NCI-H1092 treated with DMSO at 0.1 percent for 48 hours (cell line): ENCODE data around the gene IL2RA.
"Not testable (repeated sequence)": the region's sequence is repeated elsewhere in the genome, so short reads cannot be mapped to it uniquely, and the experiment has no call there.

ENCODE experiments used
- DNase-seq: peaks from one replicate; lab custom pipeline; 2025; lab: John Stamatoyannopoulos, UW

IL2RA gene

GRCh38 chr10:6082496-6083395 lies 20.6 kb upstream of the IL2RA start:
- DNase-seq, result no peak

GRCh38 chr10:6080417-6080973 lies 18.3 kb upstream of the IL2RA start:
- no peak for DNase-seq

GRCh38 chr10:6079044-6079443 lies 16.9 kb upstream of the IL2RA start:
- DNase-seq, result no peak

- no peak for DNase-seq
These were observed 15.0 kb upstream of the IL2RA start for GRCh38 chr10:6077071-6077675.

- no peak for DNase-seq
These were observed 12.5 kb upstream of the IL2RA start for GRCh38 chr10:6074489-6075301.

- no peak for DNase-seq
These were observed 10.2 kb upstream of the IL2RA start for GRCh38 chr10:6072215-6072934.

- no peak for DNase-seq
These were observed 9.3 kb upstream of the IL2RA start for GRCh38 chr10:6071181-6072175.

GRCh38 chr10:6070660-6071059 lies 8.5 kb upstream of the IL2RA start:
- no peak for DNase-seq

GRCh38 chr10:6069081-6069931 lies 7.1 kb upstream of the IL2RA start:
- no peak for DNase-seq

- DNase-seq, result no peak
These were observed 6.3 kb upstream of the IL2RA start for GRCh38 chr10:6068422-6068821.

- no peak for DNase-seq
These were observed 5.8 kb upstream of the IL2RA start for GRCh38 chr10:6068006-6068405.

- no peak for DNase-seq
These were observed 5.3 kb upstream of the IL2RA start for GRCh38 chr10:6067457-6067856.

GRCh38 chr10:6065835-6066234 lies 3.7 kb upstream of the IL2RA start:
- DNase-seq, result no peak

- DNase-seq, result no peak
These were observed 3.2 kb upstream of the IL2RA start for GRCh38 chr10:6065406-6065805.

GRCh38 chr10:6064726-6065125 lies 2.6 kb upstream of the IL2RA start:
- not testable (repeated sequence) for DNase-seq

GRCh38 chr10:6064119-6064518 lies 2.0 kb upstream of the IL2RA start:
- no peak for DNase-seq

GRCh38 chr10:6061056-6061455 lies 1.1 kb downstream of the IL2RA start:
- no peak for DNase-seq

GRCh38 chr10:6059506-6059905 lies 2.7 kb downstream of the IL2RA start:
- no peak for DNase-seq

GRCh38 chr10:6058682-6059475 lies 3.3 kb downstream of the IL2RA start:
- DNase-seq, result no peak
